ENCODE data around the gene NRL.

DNA sequence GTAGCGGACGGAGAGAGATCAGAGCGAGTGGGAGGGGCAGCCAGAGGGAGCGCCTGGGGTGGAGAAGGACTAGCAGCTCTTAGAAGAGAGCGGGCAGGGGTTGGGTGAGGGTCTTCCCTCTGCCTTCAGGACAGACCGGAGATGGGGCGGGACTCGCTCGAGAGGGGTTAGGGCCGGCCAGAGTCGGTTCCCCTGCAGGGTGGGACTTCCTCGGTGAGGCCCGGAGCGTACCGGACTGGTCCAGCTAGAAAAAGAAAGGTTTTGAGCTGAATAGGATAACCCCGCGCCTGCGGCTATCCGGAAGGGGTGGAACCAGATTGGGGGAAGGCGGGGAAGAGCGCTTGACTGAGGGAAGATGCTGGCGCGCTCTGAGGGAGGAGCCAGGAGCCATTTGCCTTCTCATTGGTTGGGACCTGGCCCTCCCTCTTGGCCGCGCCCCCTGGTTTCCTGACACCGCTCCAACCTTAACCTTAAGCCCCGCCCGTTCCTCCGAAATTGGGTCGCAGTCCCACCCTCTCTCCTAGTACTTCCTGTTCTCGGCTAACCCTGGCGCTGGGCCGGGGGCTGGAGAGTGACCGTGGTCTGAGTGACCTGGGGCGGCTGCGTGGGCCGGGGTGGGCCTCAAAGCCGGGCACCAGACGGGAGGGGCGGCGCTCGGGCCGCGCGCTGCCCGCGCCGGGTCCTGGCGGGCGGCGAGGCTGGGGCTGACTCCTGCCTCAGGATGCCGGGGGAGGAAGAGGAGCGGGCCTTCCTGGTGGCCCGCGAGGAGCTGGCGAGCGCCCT lies 32.4 kb upstream of the NRL start, which contains the start of gene RNF31:
- TF ChIP-seq, protein P1, sequence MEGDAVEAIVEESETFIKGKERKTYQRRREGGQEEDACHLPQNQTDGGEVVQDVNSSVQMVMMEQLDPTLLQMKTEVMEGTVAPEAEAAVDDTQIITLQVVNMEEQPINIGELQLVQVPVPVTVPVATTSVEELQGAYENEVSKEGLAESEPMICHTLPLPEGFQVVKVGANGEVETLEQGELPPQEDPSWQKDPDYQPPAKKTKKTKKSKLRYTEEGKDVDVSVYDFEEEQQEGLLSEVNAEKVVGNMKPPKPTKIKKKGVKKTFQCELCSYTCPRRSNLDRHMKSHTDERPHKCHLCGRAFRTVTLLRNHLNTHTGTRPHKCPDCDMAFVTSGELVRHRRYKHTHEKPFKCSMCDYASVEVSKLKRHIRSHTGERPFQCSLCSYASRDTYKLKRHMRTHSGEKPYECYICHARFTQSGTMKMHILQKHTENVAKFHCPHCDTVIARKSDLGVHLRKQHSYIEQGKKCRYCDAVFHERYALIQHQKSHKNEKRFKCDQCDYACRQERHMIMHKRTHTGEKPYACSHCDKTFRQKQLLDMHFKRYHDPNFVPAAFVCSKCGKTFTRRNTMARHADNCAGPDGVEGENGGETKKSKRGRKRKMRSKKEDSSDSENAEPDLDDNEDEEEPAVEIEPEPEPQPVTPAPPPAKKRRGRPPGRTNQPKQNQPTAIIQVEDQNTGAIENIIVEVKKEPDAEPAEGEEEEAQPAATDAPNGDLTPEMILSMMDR (IDR thresholded peaks at IDR 0.05) = no peak
- no peak for TF ChIP-seq SIN3A (IDR thresholded peaks at IDR 0.05; ENCODE audit: borderline replicate concordance, insufficient read depth, low read depth, low read length)
